CD4-positive, alpha-beta T cell treated with Interleukin-6 for 4 hours (primary cell): ENCODE data around the gene CLIC4.
A peak's percentile ranks its signal among the peaks of the same experiment; 100 is the strongest.
"Not testable (repeated sequence)": the region's sequence is repeated elsewhere in the genome, so short reads cannot be mapped to it uniquely, and the experiment has no call there.

Experiments used
- DNase-seq: peaks from one replicate; pipeline ENCODE4 v3.0.0-alpha.2; 2020; ENCODE audit warnings: mixed read lengths

CLIC4 gene

DNA sequence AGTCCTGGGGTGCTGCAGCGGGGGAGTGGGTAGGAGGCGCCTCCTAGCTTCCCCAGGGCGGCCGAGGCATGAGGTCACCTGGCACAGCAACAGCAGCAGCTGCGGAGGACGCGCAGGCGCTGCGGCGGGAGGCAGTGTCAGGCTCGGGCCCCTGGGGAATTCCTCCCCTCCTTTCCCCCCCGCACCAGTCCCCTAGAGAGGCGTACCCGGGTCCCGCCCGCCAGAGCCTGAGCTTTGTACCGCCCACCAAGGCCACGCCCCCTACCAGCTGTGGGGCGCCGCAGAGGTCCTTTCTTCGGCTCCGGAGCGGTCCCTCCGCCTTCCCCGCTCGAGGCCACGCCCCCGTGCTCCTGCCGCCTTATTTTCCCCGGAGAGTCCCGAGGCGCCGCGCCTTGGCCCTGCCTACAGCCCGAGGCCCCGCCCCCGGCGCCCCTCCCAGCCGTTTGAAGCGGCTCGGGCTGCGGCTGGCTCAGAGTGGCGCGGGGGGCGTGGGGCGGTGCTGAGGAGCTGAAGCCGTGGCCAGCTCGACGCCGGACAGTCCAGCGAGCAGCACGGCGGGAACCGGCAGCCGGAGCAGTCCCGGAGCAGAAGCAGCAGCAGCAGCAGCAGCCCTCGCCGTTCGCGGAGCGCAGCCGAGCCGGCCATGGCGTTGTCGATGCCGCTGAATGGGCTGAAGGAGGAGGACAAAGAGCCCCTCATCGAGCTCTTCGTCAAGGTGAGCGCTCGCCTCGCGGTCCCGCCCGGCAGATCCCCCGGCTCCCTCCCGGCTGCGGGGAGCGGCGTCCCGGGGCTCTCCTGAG, at the start of gene CLIC4:
Gene CLIC4, plus strand, starts transcription at position 537 of the 800 bp plus-strand sequence. Its CDS starts 107 bp downstream, at position 644.
- DNase-seq = peak; percentile 100

DNA sequence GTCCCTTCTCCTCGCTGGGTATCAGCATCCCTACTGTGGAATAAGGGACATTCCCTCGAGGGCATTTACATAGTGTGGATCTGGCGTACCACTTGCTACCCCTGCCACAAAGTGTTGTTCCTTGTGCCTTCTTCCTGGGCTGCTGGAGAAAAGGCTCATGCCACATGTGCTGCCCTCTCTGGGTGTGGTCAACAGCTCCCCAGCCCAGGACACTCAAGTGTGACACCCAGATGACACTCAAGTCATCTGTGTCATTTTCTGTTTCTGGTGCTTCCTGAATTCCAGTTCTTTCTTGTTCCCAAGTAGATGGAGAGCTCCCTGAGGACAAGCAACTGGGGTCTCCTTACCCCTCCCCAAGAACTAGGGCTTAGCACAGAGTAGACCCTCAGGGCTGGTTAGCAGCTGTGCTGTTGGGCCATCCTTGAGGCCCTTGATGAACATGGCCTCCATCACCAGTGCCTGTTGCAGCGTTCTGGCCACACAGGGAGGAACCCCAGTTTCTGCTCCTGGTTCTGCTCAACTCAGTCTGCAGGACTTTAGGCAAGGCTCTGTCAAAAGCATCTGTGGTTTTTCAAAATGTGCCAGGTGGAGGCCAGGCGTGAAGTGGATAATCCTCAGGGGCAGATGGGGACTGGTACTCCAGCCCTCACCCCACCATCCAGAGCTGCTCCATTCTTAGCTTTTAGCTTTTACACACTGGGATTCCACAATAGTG, 49.0 kb upstream of the CLIC4 start:
- no peak for DNase-seq

GRCh38 chr1:24696756-24697330, 48.4 kb upstream of the CLIC4 start:
- DNase-seq = no peak

DNA sequence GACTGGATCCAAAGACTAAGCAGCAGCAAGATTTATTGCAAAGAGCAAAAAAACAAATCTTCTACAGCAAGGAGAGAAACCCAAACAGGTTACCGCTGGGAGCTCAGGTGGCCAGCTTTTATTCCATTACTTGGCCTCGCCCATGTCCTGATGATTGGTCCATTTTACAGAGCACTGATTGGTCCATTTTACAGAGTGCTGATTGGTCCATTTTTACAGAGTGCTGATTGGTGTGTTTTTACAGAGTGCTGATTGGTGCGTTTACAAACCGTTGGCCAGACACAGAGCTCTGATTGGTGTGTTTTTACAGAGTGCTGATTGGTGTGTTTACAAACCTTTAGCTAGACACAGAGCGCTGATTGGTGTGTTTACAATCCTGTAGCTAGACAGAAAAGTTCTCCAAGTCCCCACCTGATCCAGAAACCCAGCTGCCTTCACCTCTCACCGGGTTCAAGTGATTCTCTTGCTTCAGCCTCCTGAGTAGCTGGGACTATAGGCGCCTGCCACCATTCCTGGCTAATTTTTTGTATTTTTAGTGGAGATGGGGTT, 47.7 kb upstream of the CLIC4 start:
- DNase-seq = not testable (repeated sequence)

GRCh38 chr1:24698326-24698725, 46.9 kb upstream of the CLIC4 start:
- not testable (repeated sequence) for DNase-seq

- no peak for DNase-seq
These were observed 45.6 kb upstream of the CLIC4 start for GRCh38 chr1:24699628-24700027.

DNA sequence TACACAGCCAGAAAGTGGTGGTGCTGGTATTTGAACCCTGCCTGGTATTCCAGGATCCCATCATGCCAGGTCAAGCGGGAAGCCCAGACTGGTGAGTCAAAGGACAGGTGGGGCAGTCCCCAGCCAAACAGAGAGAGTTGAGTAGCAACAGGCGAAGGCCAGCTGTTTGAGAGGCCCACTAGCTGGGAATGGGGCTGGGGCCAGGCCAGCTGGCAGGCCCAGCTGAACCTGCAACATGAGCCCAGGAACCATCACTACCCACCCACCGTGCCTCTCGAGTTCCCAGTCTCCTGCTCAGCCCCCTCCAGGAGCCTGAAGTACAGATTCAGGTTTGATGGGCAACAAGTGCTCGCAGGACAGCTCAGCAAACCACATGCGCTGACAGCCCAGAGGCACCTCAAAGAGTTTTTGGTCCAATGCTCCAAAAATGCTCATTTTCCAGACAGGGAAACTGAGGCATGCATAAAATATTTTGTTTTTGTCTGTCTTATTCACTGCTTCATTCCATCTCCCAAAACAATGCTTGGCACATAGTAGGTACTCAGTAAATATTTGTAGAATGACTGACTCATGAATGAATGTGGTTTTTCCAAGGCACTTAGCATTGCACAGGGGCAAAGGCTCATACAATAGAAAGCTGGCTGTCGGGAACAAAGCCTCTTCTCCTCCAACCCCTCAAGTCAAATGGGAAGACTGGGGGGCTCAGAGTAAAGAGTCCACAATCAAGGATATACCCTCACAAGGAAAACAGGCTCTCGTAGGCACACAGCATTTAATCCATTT, 42.5 kb upstream of the CLIC4 start:
- no peak for DNase-seq

DNA sequence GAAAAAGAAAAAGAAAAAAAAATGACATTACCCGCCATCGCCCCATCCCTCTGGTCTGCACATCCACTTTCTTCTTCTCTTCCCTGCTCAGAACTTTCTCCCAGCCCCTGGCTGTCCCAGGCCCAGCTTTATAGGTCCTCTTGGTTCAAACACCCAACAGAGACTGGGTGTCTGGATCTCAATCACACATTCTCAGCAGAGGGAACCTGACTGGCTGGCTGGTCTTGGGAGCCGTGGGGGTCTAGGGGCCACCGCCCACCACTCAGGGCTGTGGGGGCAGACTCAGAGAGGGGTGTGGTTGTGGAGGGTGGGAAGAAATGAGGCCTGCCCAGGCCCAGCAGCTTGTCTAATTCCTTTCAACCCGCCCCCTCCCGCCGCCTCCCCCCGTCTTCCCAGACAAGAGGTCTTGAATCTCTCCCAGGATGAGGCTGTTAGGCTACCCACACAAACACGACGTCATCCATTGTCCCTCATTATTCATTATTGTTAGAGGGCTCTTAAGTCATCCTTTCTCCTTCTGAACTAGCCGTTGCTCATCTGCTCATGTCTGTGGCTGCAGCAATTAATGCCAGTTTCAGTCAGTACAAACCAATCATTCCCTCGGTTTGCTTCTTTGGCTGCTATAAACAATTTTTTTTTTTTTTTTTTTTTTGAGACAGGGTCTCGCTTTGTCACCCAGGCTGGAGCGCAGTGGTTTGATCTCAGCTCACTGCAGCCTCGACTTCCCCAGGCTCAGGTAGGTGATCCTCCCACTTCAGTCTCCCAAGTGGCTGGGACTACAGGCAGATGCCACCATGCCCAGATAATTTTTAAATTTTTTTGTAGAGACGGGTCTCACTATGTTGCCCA, 40.6 kb upstream of the CLIC4 start:
- no peak for DNase-seq

DNA sequence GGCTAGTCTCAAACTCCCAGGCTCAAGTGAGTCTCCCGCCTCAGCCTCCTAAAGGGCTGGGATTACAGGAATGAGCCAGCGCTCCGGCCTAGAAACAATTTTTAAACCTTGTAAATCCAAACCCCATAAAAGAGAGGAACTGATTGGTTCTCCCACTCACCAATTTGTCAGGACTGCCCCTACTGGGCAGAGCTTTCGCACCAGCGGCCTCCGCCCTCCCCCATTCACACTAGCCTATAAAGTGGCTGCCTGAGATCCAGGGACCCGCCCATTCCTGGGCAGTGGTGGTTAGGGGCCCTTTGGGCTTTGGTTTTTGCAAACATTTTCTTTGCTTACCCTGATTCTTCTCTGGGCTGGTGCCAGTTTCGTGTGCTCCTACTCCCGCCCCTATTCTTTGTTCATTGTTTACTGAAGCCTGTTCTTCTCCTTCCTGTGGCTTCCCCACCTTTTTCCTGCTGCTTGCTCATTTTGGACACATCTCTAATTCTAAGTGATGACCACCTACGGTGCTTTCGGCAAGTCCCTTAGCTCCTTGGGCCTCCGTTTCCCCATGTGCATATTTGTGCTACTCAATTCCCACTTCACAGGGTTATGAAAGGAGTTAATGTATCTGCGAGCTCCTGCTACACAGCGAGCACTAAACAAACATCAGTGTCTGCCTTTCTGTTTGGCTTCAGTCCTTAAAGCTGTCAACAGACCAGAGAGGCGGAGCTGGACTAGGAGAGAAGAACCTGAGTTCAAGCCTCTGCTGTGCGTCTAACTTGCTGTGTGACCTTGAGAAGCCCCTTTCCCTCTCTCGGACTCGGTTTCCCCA, 39.8 kb upstream of the CLIC4 start:
- DNase-seq = peak; percentile 44

DNA sequence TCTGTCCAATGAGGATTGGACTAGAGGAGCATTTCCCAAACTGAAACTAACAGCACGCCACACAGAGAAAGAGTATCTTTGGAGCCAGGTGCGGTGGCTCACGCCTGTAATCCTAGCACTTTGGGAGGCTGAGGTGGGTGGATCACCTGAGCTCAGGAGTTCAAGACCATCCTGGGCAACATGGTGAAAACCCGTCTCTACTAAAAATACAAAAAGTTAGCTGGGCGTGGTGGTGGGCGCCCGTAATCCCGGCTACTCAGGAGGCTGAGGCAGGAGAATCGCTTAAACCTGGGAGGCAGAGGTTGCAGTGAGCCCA, 39.2 kb upstream of the CLIC4 start:
- not testable (repeated sequence) for DNase-seq

DNA sequence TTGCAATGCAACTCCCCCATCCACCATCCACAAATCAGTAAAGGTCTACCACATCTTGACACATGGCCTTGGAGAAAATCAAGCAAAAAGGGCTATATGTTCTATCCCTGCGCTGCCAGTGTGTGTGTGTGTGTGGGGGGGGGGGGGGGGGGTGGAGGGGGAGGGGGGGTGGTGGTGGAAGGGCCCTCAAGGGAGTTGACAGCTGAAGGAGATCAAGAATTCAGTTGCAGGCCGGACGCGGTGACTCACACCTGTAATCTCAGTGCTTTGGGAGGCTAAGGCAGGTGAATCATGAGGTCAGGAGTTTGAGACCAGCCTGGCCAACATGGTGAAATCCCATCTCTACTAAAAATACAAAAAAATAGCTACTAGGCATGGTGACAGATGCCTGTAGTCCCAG, 37.6 kb upstream of the CLIC4 start:
- no peak for DNase-seq

DNA sequence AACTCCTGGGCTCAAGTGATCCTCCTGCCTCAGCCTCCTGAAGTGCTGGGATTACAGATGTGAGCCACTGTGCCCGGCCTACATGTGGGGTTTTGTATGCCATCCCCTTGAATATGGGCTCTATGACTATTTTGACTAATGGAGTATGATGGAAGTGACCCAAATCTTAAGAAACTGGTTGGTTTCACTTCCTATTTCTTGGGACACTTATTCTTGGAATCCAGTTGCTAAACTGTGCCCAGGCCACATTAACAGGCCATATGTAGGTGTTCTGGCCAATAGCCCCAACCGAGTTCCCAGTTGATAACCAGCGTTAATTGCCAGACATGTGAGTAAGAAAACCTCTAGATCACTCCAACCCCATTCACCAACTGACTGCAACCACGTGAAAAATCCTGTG, 36.3 kb upstream of the CLIC4 start:
- no peak for DNase-seq

GRCh38 chr1:24709791-24710441, 35.3 kb upstream of the CLIC4 start:
- peak; percentile 35 for DNase-seq

GRCh38 chr1:24711329-24711728, 33.9 kb upstream of the CLIC4 start:
- no peak for DNase-seq

DNA sequence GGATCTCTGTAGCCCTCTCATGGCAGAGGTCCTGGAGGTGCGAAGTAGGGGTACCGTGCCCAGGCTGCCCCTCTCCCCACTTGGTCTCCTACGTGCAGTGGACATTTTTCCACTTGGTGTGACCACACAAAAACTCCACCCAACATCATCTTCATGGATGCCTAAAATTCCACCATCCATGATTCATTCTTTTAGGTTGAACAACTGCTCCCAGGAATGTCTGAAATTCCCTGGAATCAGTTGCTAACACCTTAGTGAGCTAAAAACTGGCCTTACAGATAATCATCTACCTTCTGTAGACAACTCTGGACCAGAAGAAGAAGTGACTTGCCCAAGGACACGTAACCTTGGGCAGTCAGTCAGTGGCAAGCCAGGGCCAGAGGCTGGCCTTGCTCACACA, 32.1 kb upstream of the CLIC4 start:
- DNase-seq = no peak

- no peak for DNase-seq
These were observed 31.5 kb upstream of the CLIC4 start for GRCh38 chr1:24713736-24714135.

GRCh38 chr1:24714859-24715520, 30.3 kb upstream of the CLIC4 start:
- no peak for DNase-seq

DNA sequence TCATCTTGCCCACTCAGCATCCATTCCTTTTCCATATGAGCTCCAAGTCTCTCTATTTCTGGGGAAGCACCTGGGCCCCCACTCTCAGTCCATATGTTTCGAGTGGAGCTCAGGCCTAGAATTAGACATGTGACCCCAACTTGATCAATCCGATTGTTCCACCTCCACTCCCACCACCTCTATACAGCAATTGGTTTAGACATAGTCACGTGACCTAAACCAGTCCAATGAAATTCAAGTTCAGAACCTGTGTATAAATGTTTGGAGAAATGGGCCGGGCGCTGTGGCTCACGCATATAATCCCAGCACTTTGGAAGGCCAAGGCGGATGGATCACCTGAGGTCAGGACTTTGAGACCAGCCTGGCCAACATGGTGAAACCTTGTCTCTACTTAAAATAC, 29.6 kb upstream of the CLIC4 start:
- DNase-seq = no peak

GRCh38 chr1:24717887-24718650, 27.2 kb upstream of the CLIC4 start:
- DNase-seq = no peak
